ENCODE data around the gene TLL2.

The TLL2 gene

DNA sequence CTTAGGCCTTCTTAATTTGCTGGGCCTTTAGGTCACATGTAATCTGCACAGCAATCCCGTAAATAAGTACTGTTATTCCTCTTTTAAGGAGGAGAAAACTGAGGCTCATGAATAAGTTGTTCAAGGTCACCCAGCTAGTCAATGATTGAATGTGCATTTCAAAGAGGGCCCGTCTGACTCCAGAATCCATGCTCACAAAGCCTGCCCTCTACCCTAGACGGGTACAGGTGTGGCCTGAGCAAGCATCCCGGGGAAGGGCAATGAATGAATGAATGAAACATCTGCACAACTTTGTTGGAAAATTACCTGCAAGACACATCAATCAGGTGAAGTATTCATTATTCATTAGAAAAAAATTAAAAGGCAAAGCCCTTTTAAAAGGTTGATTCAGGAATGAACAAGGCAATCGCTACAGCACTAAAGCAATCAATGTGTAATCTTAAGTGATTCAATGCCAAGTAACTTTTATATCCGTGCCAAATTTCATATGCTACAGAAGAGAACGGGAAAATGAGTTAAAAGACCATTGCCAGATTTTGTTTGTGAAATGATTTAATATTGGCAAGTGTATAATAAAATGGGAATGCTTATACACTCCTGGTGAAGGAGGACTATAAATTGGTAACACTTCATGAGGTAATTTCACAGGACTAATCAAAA is 61.1 kb downstream of the TLL2 start:
- no peak for DNase-seq
- no peaks in the 10 kb centered on the region for H3K79me2 ChIP-seq (ENCODE audit: insufficient read depth, low read length)
- no peak overlapping the region for H3K4me3 ChIP-seq (ENCODE audit: low read depth in 1 of 2, low read length in 2 of 2)
- no peaks in the 10 kb centered on the region for H3K36me3 ChIP-seq (ENCODE audit: insufficient read depth, low read length)
- H3K4me1 ChIP-seq (ENCODE audit: insufficient read depth, low read length): no peaks in the 10 kb centered on the region
- TF ChIP-seq EZH2 (IDR thresholded peaks at IDR 0.05; ENCODE audit: borderline replicate concordance, low read depth, low read length, severe bottlenecking): no peak
- TF ChIP-seq, protein P1, sequence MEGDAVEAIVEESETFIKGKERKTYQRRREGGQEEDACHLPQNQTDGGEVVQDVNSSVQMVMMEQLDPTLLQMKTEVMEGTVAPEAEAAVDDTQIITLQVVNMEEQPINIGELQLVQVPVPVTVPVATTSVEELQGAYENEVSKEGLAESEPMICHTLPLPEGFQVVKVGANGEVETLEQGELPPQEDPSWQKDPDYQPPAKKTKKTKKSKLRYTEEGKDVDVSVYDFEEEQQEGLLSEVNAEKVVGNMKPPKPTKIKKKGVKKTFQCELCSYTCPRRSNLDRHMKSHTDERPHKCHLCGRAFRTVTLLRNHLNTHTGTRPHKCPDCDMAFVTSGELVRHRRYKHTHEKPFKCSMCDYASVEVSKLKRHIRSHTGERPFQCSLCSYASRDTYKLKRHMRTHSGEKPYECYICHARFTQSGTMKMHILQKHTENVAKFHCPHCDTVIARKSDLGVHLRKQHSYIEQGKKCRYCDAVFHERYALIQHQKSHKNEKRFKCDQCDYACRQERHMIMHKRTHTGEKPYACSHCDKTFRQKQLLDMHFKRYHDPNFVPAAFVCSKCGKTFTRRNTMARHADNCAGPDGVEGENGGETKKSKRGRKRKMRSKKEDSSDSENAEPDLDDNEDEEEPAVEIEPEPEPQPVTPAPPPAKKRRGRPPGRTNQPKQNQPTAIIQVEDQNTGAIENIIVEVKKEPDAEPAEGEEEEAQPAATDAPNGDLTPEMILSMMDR (IDR thresholded peaks at IDR 0.05; ENCODE audit: borderline replicate concordance, extremely low read depth, low read length, poor library complexity, severe bottlenecking): no peak
- H3K27me3 ChIP-seq (ENCODE audit: insufficient read depth, low read length, poor library complexity): peaks cover 8% of the 10 kb centered on the region
- H3K9me3 ChIP-seq (ENCODE audit: insufficient read depth, low read length, severe bottlenecking): no peaks in the 10 kb centered on the region
- H3K9ac ChIP-seq (ENCODE audit: low read depth, low read length): no peak overlapping the region
- no peak overlapping the region for H3K4me2 ChIP-seq (ENCODE audit: insufficient read depth, low read length)
- H3K27ac ChIP-seq (ENCODE audit: low read length): no peak overlapping the region
- no peaks in the 10 kb centered on the region for H4K20me1 ChIP-seq (ENCODE audit: insufficient read depth, low read length)
- H2AFZ ChIP-seq (ENCODE audit: low read depth, low read length): no peak overlapping the region
- ATAC-seq (ENCODE audit: insufficient read depth, low read depth): no peak

DNA sequence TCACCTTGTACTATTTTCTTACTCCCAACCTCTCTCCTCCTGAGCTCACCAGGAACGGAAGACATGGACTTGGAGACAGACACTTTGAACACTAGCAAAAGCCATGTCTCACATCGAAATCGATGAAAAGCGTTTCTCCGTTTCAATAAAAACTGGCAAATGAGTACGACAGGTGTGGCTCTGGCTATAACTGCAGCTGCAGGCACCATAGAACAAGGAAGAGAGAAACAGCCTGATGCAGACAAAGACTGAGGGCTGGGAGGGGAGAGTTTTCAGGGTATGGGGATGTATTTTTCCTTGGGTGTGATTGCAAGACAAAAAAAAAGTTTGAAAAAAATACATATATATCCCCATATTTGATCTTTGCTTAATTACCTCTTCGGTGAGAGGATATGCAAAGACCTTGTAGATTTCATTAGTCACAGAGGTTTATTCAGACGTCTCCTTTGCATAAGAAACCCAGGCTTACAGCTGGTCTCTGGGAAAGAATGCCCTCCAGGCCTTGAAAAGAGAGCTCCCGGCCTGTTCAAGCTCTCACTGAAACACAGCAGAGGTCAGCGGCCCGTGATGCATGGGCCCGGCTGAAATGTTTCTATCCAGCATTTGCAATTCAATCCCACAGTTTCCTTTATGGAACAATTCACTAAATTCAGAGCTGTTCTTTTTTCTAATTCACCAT is 63.1 kb downstream of the TLL2 start:
- H3K36me3 ChIP-seq (ENCODE audit: insufficient read depth, low read length): no peaks in the 10 kb centered on the region
- ATAC-seq (ENCODE audit: insufficient read depth, low read depth) (no peak), DNase-seq (no peak)
- H4K20me1 ChIP-seq (ENCODE audit: insufficient read depth, low read length): no peaks in the 10 kb centered on the region
- no peak overlapping the region for H3K4me3 ChIP-seq (ENCODE audit: low read depth in 1 of 2, low read length in 2 of 2)
- no peak overlapping the region for H3K4me2 ChIP-seq (ENCODE audit: insufficient read depth, low read length)
- TF ChIP-seq EZH2 (IDR thresholded peaks at IDR 0.05; ENCODE audit: borderline replicate concordance, low read depth, low read length, severe bottlenecking): no peak
- TF ChIP-seq, protein P1 (IDR thresholded peaks at IDR 0.05; ENCODE audit: borderline replicate concordance, extremely low read depth, low read length, poor library complexity, severe bottlenecking): no peak
- no peaks in the 10 kb centered on the region for H3K9me3 ChIP-seq (ENCODE audit: insufficient read depth, low read length, severe bottlenecking)
- no peaks in the 10 kb centered on the region for H3K79me2 ChIP-seq (ENCODE audit: insufficient read depth, low read length)
- no peaks in the 10 kb centered on the region for H3K4me1 ChIP-seq (ENCODE audit: insufficient read depth, low read length)
- H2AFZ ChIP-seq (ENCODE audit: low read depth, low read length): no peak overlapping the region
- peaks cover 5% of the 10 kb centered on the region for H3K27me3 ChIP-seq (ENCODE audit: insufficient read depth, low read length, poor library complexity)
- no peak overlapping the region for H3K9ac ChIP-seq (ENCODE audit: low read depth, low read length)
- H3K27ac ChIP-seq (ENCODE audit: low read length): no peak overlapping the region

- DNase-seq (no peak), ATAC-seq (ENCODE audit: insufficient read depth, low read depth) (no peak)
- H3K9me3 ChIP-seq (ENCODE audit: insufficient read depth, low read length, severe bottlenecking): no peaks in the 10 kb centered on the region
- no peak overlapping the region for H3K9ac ChIP-seq (ENCODE audit: low read depth, low read length)
- H3K4me3 ChIP-seq (ENCODE audit: low read depth in 1 of 2, low read length in 2 of 2): no peak overlapping the region
- no peaks in the 10 kb centered on the region for H3K36me3 ChIP-seq (ENCODE audit: insufficient read depth, low read length)
- H3K27me3 ChIP-seq (ENCODE audit: insufficient read depth, low read length, poor library complexity): peaks cover 5% of the 10 kb centered on the region
- H3K4me1 ChIP-seq (ENCODE audit: insufficient read depth, low read length): no peaks in the 10 kb centered on the region
- no peaks in the 10 kb centered on the region for H3K79me2 ChIP-seq (ENCODE audit: insufficient read depth, low read length)
- no peak overlapping the region for H3K27ac ChIP-seq (ENCODE audit: low read length)
- TF ChIP-seq, protein P1 (IDR thresholded peaks at IDR 0.05; ENCODE audit: borderline replicate concordance, extremely low read depth, low read length, poor library complexity, severe bottlenecking): no peak
- no peak for TF ChIP-seq EZH2 (IDR thresholded peaks at IDR 0.05; ENCODE audit: borderline replicate concordance, low read depth, low read length, severe bottlenecking)
- H4K20me1 ChIP-seq (ENCODE audit: insufficient read depth, low read length): no peaks in the 10 kb centered on the region
- H3K4me2 ChIP-seq (ENCODE audit: insufficient read depth, low read length): no peak overlapping the region
- H2AFZ ChIP-seq (ENCODE audit: low read depth, low read length): no peak overlapping the region
Measured at GRCh38 chr10:96448558-96448957, 65.2 kb downstream of the TLL2 start.
